Measurements from ENCODE around the gene ASIC2. TPM values are rescaled to one million over a fixed set of nuclear protein-coding genes. Genes with fewer than 3 reads are reported as not detected.

Gene ASIC2
- total RNA-seq, 1 experiment from 2014 or later: not detected

DNA sequence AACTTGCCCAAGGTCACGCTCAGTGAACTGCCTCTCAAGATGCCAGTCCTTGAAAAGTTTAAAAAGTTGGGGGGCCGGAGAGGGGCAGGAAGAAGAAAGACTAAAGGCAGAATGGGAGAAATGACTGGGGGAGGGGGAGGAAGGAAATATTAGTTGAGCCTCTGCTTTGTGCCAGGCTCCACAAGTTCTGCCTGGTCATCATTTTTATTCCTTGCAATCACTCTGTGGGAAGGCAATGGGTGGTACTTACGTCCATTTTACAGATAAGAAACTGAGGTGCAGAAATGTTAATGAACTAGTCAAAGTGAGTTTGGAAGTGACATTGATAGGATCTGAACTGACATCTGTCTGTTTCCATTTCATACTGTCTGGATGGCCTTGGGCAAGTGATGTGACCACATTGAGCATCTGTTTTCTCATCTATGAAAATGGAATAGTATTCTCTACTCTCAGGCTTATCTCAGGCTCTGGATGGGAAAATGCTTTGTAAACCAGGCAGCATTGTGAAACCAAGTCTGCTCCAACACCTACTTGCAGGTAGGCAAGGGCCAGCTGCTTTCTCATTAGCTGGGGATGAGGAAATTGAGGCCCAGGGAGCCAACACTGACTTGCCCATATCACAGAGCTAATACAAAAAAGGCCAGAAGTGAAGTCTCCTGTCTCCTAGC, 19.2 kb downstream of the ASIC2 start (continued):
- TF ChIP-seq, protein P1, sequence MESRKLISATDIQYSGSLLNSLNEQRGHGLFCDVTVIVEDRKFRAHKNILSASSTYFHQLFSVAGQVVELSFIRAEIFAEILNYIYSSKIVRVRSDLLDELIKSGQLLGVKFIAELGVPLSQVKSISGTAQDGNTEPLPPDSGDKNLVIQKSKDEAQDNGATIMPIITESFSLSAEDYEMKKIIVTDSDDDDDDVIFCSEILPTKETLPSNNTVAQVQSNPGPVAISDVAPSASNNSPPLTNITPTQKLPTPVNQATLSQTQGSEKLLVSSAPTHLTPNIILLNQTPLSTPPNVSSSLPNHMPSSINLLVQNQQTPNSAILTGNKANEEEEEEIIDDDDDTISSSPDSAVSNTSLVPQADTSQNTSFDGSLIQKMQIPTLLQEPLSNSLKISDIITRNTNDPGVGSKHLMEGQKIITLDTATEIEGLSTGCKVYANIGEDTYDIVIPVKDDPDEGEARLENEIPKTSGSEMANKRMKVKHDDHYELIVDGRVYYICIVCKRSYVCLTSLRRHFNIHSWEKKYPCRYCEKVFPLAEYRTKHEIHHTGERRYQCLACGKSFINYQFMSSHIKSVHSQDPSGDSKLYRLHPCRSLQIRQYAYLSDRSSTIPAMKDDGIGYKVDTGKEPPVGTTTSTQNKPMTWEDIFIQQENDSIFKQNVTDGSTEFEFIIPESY (IDR thresholded peaks at IDR 0.05; ENCODE audit: extremely low read depth, insufficient replicate concordance, low read length): no peak
- TF ChIP-seq ZFX (IDR thresholded peaks at IDR 0.05) (no peak), YY1 (IDR thresholded peaks at IDR 0.05; ENCODE audit: extremely low read depth, insufficient replicate concordance, low read depth, low read length) (no peak), CEBPB (IDR thresholded peaks at IDR 0.05; ENCODE audit: low read depth) (no peak), SRF (IDR thresholded peaks at IDR 0.05; ENCODE audit: low read depth) (no peak), SIN3A (IDR thresholded peaks at IDR 0.05; ENCODE audit: low read depth) (no peak), EGR1 (IDR thresholded peaks at IDR 0.05; ENCODE audit: low read depth) (no peak), ELF1 (IDR thresholded peaks at IDR 0.05; ENCODE audit: borderline replicate concordance, low read depth) (no peak), FOSL1 (IDR thresholded peaks at IDR 0.05; ENCODE audit: low read depth) (no peak)

DNA sequence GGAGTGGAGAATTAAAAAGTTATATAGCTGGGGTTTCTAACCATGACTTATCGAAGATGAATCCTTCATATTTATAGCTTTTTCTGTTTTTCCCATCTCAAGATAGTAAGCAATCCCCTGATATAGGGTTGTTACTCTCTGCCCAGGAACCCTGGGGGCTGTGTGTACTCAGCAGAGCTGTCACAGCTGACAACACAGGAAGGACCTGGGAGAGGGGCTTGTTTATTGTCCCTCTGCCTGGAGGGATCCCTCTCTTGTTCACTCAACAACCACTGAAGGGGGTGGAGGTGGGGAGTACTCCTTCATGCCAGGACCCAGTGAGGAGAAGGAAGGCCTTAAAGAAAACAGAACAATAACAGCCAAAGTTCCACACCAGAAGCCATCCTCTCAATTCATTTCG, 19.8 kb downstream of the ASIC2 start:
- ChIA-PET POLR2A (no interaction called here), CTCF (no interaction called here), RAD21 (ENCODE audit: low non-redundant PET in 1 of 2, low total read pairs in 2 of 2, uncharacterized antibody in 2 of 2, unreplicated experiment in 2 of 2) (no interaction called here)
- Histone ChIP-seq H3K4me3 (replicated peaks in 1 of 2; ENCODE audit: low read depth in 1 of 2, low read length in 2 of 2) (no peak overlapping the region), H3K9me3 (ENCODE audit: control insufficient read depth in 1 of 2, insufficient read depth in 1 of 2, low read depth in 1 of 2, low read length in 2 of 2) (no peaks in the 10 kb centered on the region), H3K9ac (ENCODE audit: low read length) (no peak overlapping the region), H3K79me2 (ENCODE audit: insufficient read depth, low read length) (no peaks in the 10 kb centered on the region), H2AFZ (ENCODE audit: low read depth, low read length, poor library complexity, severe bottlenecking) (no peak overlapping the region), H3K27ac (ENCODE audit: low read depth, low read length) (no peak overlapping the region), H3K9me2 (ENCODE audit: insufficient read depth) (no peaks in the 10 kb centered on the region), H4K20me1 (ENCODE audit: insufficient read depth) (no peaks in the 10 kb centered on the region), H3K4me2 (ENCODE audit: low read length) (no peak overlapping the region), H3K36me3 (ENCODE audit: control insufficient read depth in 1 of 2, insufficient read depth in 2 of 2, low read length in 2 of 2) (no peaks in the 10 kb centered on the region), H3K4me1 (ENCODE audit: control insufficient read depth in 1 of 2, insufficient read depth in 2 of 2, low read length in 2 of 2) (no peaks in the 10 kb centered on the region), H3K27me3 (ENCODE audit: insufficient read depth, low read length) (no peaks in the 10 kb centered on the region)
- ATAC-seq (no peak), DNase-seq (ENCODE audit: low read depth, low spot score) (no peak)
- no peak for TF ChIP-seq EZH2phosphoT487 (IDR thresholded peaks at IDR 0.05; ENCODE audit: borderline replicate concordance)
- intact Hi-C loops (cut with micrococcal nuclease): no loop called here
- BruUV-seq (replicated peaks): no TSS peak
